RWPE1 (cell line): ENCODE results near the gene STK39.

Experiments
- CTCF ChIA-PET: fragments of 350-600 bp; sonication (Branson Sonifier 250); formaldehyde crosslinking; extraction: SDS; loops from one replicate; lab custom pipeline; 2021; lab: Yijun Ruan, JAX
- POLR2A ChIA-PET: fragments of 400-600 bp; formaldehyde crosslinking; extraction: SDS; loops from one replicate; lab custom pipeline; 2020; ENCODE audit warnings: antibody characterized with exemption; ENCODE audit not compliant: low non-redundant PET; lab: Yijun Ruan, JAX
- DNase-seq: peaks from one replicate; pipeline ENCODE4 v3.0.0; 2012; ENCODE audit warnings: low spot score
- H3K27ac ChIP-seq: fragments of 450-650 bp; 2 replicates; pipeline ENCODE4 v1.5.1; 2017
- TF ChIP-seq, protein P1 (sequence below): fragments of 450-650 bp; conservative IDR thresholded peaks from 2 replicates; pipeline ENCODE4 v1.5.1; 2017; ENCODE audit warnings: low read depth, mild to moderate bottlenecking

The STK39 gene

DNA sequence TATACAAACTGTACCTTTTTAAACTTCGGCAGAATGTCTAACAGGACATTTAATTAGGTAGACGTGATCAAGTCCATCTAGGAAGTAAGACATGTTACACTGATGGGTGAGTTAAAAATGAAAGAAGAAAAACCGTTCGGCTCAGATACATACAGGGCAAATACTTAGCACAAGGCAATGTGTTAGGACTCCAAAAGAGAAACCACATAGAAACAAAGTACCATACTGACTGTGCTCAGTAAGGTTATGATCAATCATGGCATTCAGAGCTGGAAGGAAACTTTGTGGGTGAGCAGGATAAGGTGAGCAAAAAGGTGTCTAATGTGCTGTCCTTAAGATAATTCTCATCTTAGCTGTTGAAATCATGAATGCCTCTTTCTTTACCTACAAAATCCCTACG, 211.9 kb downstream of the STK39 start:
- no peak for DNase-seq

DNA sequence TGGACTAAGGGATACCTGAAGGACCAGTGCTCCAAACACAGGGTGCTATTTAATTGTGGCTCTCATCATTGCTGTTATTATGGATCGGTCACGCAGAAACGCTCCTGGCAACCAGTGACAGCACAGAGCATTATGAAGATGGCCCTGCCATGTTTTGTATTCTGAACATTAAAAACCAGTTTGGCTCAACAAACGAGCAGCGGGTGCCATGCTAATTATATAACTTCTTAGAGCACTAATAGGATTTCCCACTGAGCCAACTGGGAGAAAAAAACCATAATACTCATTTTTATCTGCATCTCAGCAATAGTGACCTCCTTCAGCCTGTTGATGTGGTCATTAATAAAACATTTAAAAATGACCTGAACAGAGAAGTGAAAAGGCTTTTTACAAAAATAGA, 212.8 kb downstream of the STK39 start:
- DNase-seq: no peak
- TF ChIP-seq, protein P1, sequence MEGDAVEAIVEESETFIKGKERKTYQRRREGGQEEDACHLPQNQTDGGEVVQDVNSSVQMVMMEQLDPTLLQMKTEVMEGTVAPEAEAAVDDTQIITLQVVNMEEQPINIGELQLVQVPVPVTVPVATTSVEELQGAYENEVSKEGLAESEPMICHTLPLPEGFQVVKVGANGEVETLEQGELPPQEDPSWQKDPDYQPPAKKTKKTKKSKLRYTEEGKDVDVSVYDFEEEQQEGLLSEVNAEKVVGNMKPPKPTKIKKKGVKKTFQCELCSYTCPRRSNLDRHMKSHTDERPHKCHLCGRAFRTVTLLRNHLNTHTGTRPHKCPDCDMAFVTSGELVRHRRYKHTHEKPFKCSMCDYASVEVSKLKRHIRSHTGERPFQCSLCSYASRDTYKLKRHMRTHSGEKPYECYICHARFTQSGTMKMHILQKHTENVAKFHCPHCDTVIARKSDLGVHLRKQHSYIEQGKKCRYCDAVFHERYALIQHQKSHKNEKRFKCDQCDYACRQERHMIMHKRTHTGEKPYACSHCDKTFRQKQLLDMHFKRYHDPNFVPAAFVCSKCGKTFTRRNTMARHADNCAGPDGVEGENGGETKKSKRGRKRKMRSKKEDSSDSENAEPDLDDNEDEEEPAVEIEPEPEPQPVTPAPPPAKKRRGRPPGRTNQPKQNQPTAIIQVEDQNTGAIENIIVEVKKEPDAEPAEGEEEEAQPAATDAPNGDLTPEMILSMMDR: no peak
- H3K27ac ChIP-seq: no peak overlapping the region
- POLR2A ChIA-PET: no interaction called here
- CTCF ChIA-PET: interaction anchor here (0.7 kb wide), 1 partner anchor 312 kb away, joined by 3 read pairs; no protein-coding TSS in a partner anchor

More for the DNA sequence above, 211.9 kb downstream of the STK39 start:
- TF ChIP-seq, protein P1: no peak
- ChIA-PET CTCF (no interaction called here), POLR2A (no interaction called here)
- H3K27ac ChIP-seq: no peak overlapping the region

DNA sequence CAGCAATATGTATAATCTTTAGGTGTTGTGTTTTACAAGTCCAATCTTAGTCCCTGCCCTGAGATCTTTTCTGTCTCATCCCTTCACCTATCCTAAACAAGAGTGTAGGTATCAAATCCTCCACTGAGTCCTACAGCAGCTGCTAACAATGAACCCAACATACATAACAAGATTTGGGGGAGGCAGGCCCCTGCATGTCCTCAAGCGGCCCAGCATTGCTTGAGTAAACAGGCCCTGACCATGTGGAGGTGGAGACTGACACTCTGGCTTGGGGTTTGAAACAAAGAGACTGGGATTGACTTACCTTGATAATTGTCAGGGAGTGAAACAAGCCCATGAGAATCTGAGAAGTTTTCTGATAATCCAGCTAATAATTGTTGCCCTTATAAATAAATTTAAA, 213.4 kb downstream of the STK39 start:
- ChIA-PET POLR2A (no interaction called here), CTCF (no interaction called here)
- TF ChIP-seq, protein P1: no peak
- no peak for DNase-seq
- no peak overlapping the region for H3K27ac ChIP-seq

DNA sequence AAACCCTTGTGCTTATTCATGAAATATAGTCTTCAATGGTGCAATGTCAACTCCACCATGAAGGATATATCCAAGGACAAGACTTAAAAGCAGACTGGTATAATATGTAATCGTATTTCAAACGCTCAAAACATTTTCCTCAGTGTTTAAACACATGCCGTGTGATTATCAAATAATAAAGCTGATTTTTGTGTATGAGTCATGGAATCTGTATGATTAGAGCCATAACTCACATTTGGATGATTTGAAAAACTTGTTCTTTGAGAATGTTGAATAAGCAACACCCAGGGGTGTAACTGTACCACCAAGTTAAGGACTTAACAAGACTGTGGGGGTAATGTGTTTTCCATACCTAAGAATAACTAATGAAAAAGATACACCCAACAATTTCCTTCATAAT, 215.3 kb downstream of the STK39 start:
- POLR2A ChIA-PET: no interaction called here

DNA sequence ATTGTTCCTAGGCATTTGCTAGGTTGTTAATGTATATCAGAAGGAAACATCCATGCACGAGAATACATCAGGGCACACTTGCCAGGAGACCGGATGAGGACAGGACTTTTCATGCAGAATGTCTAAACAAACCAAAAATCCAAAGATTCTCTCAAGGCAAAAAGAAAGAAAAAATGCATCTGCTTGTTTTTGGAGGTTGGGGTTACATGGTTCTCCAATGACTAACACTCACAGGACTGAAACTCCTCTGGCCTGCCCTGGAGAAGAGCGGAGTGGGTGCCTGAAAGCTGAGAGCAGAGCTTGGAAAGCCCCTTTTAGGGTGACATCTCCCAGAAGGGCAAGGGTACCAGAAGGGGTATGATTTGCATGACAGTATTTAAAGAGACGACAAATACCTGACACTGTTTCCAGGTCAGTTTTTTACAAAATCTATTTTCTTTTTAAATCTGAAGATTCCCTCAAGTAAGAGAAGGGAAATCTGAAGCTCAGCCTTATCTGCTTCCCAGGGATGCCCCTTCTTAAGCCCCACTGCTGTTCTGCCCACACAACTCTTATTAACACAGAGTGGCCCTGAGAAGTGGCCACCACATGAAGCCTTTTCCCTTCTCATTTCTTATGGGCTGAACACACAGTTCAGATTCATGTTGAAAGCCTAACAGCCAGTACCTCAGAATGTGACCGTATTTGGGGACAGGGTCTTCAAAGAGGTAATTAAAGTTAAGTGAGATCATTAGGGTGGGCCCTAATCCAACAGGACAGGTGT, 216.4 kb downstream of the STK39 start:
- no peak for DNase-seq
- ChIA-PET POLR2A (no interaction called here), CTCF (no interaction called here)
- no peak overlapping the region for H3K27ac ChIP-seq
- TF ChIP-seq, protein P1: no peak

More for the DNA sequence above, 215.3 kb downstream of the STK39 start:
- TF ChIP-seq, protein P1: no peak
- H3K27ac ChIP-seq: no peak overlapping the region
- CTCF ChIA-PET: interaction anchor here (0.6 kb wide), 1 partner anchor 855 kb away, joined by 5 read pairs; no protein-coding TSS in a partner anchor
- no peak for DNase-seq

DNA sequence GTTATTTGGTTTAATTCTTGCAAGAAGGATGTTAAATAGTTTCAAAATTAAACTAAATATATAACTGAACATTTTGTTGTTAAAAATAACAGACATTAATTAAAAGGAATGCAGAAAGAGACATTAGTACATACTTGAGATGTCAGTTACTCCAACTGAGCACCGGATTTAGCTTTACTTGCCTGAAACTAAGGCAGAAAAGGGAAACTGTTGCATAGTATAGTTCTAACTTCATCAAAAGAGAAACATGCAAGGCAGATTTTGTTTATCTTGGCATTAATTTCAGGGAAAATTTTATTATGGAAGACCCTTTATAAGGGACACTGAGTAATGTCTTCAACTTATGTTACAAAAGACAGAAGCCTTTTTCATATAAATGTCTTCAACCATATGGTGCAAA, 218.3 kb downstream of the STK39 start:
- POLR2A ChIA-PET: no interaction called here
- TF ChIP-seq, protein P1: no peak
- no peak for DNase-seq
- no peak overlapping the region for H3K27ac ChIP-seq
- CTCF ChIA-PET: no interaction called here
